ENCODE results near the gene DOCK9. TPM values are rescaled to one million over a fixed set of nuclear protein-coding genes. Genes with fewer than 3 reads are reported as not detected.

The DOCK9 gene
- total RNA-seq, 1 experiment from 2014 or later = 31.7 TPM

GRCh38 chr13:98820744-98821371 is 157.0 kb downstream of the DOCK9 start:
- Histone ChIP-seq H3K27me3 (ENCODE audit: low read length) (no peaks in the 10 kb centered on the region), H2AFZ (ENCODE audit: low read length) (no peak overlapping the region), H3K9me2 (replicated peaks; ENCODE audit: low read length) (no peaks in the 10 kb centered on the region), H3K9ac (ENCODE audit: low read length) (no peak overlapping the region), H4K20me1 (ENCODE audit: low read length) (no peaks in the 10 kb centered on the region), H3K79me2 (ENCODE audit: low read length) (no peaks in the 10 kb centered on the region), H3K4me1 (ENCODE audit: insufficient read depth, low read length) (peaks cover 5% of the 10 kb centered on the region), H3K4me3 (ENCODE audit: low read length) (no peak overlapping the region), H3K36me3 (ENCODE audit: low read depth, low read length) (peaks cover 3% of the 10 kb centered on the region; the same call in 1 of the 2 replicates), H3K27ac (ENCODE audit: low read length) (no peak overlapping the region), H3F3A (ENCODE audit: low read length, unreplicated experiment) (no peaks in the 10 kb centered on the region), H3K4me2 (ENCODE audit: low read length) (no peak overlapping the region), H3K9me3 (ENCODE audit: low read length) (no peaks in the 10 kb centered on the region)
- no peak for ATAC-seq
- ChIA-PET CTCF (no interaction called here), POLR2A (ENCODE audit: unreplicated experiment) (no interaction called here)
- BruUV-seq (replicated peaks) = no TSS peak
- intact Hi-C loops (cut with micrococcal nuclease) = no loop called here
- TF ChIP-seq EZH2phosphoT487 (IDR thresholded peaks at IDR 0.05; ENCODE audit: borderline replicate concordance, low read length) = no peak
- TF ChIP-seq CTCF (conservative IDR thresholded peaks at IDR 0.05; ENCODE audit: low read depth, low read length) = no peak
- no peak for TF ChIP-seq EZH2 (IDR thresholded peaks at IDR 0.05; ENCODE audit: low read length, unreplicated experiment)
- no peak for DNase-seq

- no peaks in the 10 kb centered on the region for H4K20me1 ChIP-seq (ENCODE audit: low read length)
- TF ChIP-seq EZH2phosphoT487 (IDR thresholded peaks at IDR 0.05; ENCODE audit: borderline replicate concordance, low read length) (no peak), EZH2 (IDR thresholded peaks at IDR 0.05; ENCODE audit: low read length, unreplicated experiment) (no peak), CTCF (conservative IDR thresholded peaks at IDR 0.05; ENCODE audit: low read depth, low read length) (no peak)
- H3K9ac ChIP-seq (ENCODE audit: low read length) = no peak overlapping the region
- no peaks in the 10 kb centered on the region for H3K9me2 ChIP-seq (replicated peaks; ENCODE audit: low read length)
- no peak overlapping the region for H3K4me3 ChIP-seq (ENCODE audit: low read length)
- no peaks in the 10 kb centered on the region for H3K27me3 ChIP-seq (ENCODE audit: low read length)
- ATAC-seq (no peak), DNase-seq (no peak)
- CTCF ChIA-PET = no interaction called here
- H3K4me2 ChIP-seq (ENCODE audit: low read length) = no peak overlapping the region
- no peaks in the 10 kb centered on the region for H3K9me3 ChIP-seq (ENCODE audit: low read length)
- POLR2A ChIA-PET (ENCODE audit: unreplicated experiment) = no interaction called here
- no peaks in the 10 kb centered on the region for H3F3A ChIP-seq (ENCODE audit: low read length, unreplicated experiment)
- intact Hi-C loops (cut with micrococcal nuclease) = no loop called here
- H3K79me2 ChIP-seq (ENCODE audit: low read length) = no peaks in the 10 kb centered on the region
- BruUV-seq (replicated peaks) = no TSS peak
- H2AFZ ChIP-seq (ENCODE audit: low read length) = no peak overlapping the region
- H3K4me1 ChIP-seq (ENCODE audit: insufficient read depth, low read length) = peaks cover 5% of the 10 kb centered on the region
- H3K36me3 ChIP-seq (ENCODE audit: low read depth, low read length) = peaks cover 3% of the 10 kb centered on the region; the same call in 1 of the 2 replicates
- H3K27ac ChIP-seq (ENCODE audit: low read length) = no peak overlapping the region
These were observed 157.6 kb downstream of the DOCK9 start for GRCh38 chr13:98820300-98820699.

DNA sequence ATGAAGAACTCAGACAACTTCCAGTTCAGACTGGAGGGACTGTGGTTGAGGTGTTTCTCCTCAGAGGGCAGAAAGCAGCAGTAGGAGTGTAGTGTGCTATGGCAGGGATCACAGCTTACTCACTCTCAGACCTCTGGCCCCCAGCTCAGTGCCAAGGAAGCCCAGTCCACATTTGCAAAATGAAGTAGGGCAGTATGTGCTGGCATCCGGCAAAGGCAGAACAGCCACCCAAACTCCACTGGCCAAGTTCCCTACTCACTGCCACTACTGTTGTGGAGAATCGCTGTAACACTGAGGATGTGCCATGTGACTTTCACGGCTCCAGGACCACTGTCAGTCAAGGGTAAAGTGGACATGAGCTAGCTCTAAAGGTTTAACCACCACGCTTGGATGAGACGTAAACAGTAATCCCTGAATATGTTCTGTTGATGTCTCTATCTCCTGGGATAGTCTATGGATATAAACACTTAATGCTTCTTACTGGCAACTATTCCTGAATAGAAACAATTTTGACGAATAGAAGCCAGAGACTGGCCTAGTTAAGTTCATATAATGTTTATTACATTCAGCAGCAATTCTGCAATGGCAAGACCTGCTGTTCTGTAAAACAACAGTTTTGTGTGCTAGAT is 158.4 kb downstream of the DOCK9 start:
- Histone ChIP-seq H3K27ac (ENCODE audit: low read length) (no peak overlapping the region), H3K9me2 (replicated peaks; ENCODE audit: low read length) (no peaks in the 10 kb centered on the region), H3K27me3 (ENCODE audit: low read length) (no peaks in the 10 kb centered on the region), H2AFZ (ENCODE audit: low read length) (no peak overlapping the region), H3K4me3 (ENCODE audit: low read length) (no peak overlapping the region), H3K9ac (ENCODE audit: low read length) (no peak overlapping the region), H3K4me1 (ENCODE audit: insufficient read depth, low read length) (no peaks in the 10 kb centered on the region), H3K4me2 (ENCODE audit: low read length) (no peak overlapping the region), H3K79me2 (ENCODE audit: low read length) (no peaks in the 10 kb centered on the region), H3K36me3 (ENCODE audit: low read depth, low read length) (peaks cover 3% of the 10 kb centered on the region; the same call in 1 of the 2 replicates), H3K9me3 (ENCODE audit: low read length) (no peaks in the 10 kb centered on the region), H3F3A (ENCODE audit: low read length, unreplicated experiment) (no peaks in the 10 kb centered on the region), H4K20me1 (ENCODE audit: low read length) (no peaks in the 10 kb centered on the region)
- ChIA-PET POLR2A (ENCODE audit: unreplicated experiment) (no interaction called here), CTCF (no interaction called here)
- no TSS peak for BruUV-seq (replicated peaks)
- no peak for TF ChIP-seq CTCF (conservative IDR thresholded peaks at IDR 0.05; ENCODE audit: low read depth, low read length)
- no peak for TF ChIP-seq EZH2phosphoT487 (IDR thresholded peaks at IDR 0.05; ENCODE audit: borderline replicate concordance, low read length)
- TF ChIP-seq EZH2 (IDR thresholded peaks at IDR 0.05; ENCODE audit: low read length, unreplicated experiment) = no peak
- DNase-seq (no peak), ATAC-seq (no peak)
- intact Hi-C loops (cut with micrococcal nuclease) = no loop called here
